Adrenal gland (tissue), 12 donors: ENCODE measurements around the gene EXOC4. TPM values are rescaled to one million over a fixed set of nuclear protein-coding genes. Genes with fewer than 3 reads are reported as not detected.
A peak's percentile ranks its signal among the peaks of the same experiment; 100 is the strongest.

Experiments used
- DNase-seq, 7 donors: peaks; one replicate each; pipeline ENCODE4 v3.0.0-alpha.2; 2019 to 2020
- H3K27ac ChIP-seq, 5 donors: fragments of 200-600 bp; sonication (generic) in 4 of 5; 1 replicate in 3 of 5; 2 replicates in 2 of 5; pipeline versions ENCODE4 v1.5.1 to v1.8.0; 2016 to 2020; ENCODE audit warnings: mild to moderate bottlenecking in 1 of 5
- H3K27me3 ChIP-seq: fragments of 200-600 bp; 2 replicates; pipeline ENCODE4 v1.8.0; 2021
- H3K36me3 ChIP-seq, 2 donors: fragments of 200-600 bp; replicated peaks in 1 of 2; 1 replicate in 1 of 2; 2 replicates in 1 of 2; pipeline versions ENCODE4 v1.5.1 to v1.8.0; 2018 to 2022
- H3K4me1 ChIP-seq, 2 donors: fragments of 200-600 bp; replicated peaks in 1 of 2; 1 replicate in 1 of 2; 2 replicates in 1 of 2; pipeline versions ENCODE4 v1.5.1 to v1.8.0; 2018 to 2021
- H3K4me3 ChIP-seq, 4 donors: fragments of 200-600 bp; sonication (generic) in 3 of 4; one replicate each; pipeline ENCODE4 v1.5.1; 2016 to 2018
- H3K9me3 ChIP-seq, 3 donors: fragments of 200-600 bp; sonication (generic) in 1 of 3; replicated peaks in 1 of 3; 1 replicate in 2 of 3; 2 replicates in 1 of 3; pipeline versions ENCODE4 v1.5.1 to v1.8.0; 2016 to 2021
- CTCF ChIP-seq, 6 experiments: fragments of 450-650 bp in 4 of 6; fragments of 200-600 bp in 2 of 6; sonication (generic) in 1 of 6; IDR thresholded peaks; 1 replicate in 5 of 6; 2 replicates in 1 of 6; pipeline versions ENCODE4 v1.5.1 to v1.8.0; 2016 to 2021; ENCODE audit warnings: antibody characterized with exemption in 6 of 6, mild to moderate bottlenecking in 2 of 6, moderate library complexity in 1 of 6
- POLR2A ChIP-seq, 2 donors: fragments of 450-650 bp; IDR thresholded peaks; one replicate each; pipeline ENCODE4 v1.6.1; 2017; ENCODE audit warnings: antibody characterized with exemption in 2 of 2, mild to moderate bottlenecking in 2 of 2, moderate library complexity in 1 of 2
- WGBS, 4 donors: extraction: QIAGEN DNeasy Blood & Tissue Kit in 2 of 4; methylation state at CpG; one replicate each; pipeline versions ENCODE4 v1.1.5 to v1.1.7; 2013 to 2017; 5-methylcytosine and 5-hydroxymethylcytosine counted together
- intact Hi-C, 2 donors: fragments of 100-400 bp; cut with DNase I; formaldehyde crosslinking; loops; one replicate each; pipeline versions ENCODE4 v1.14.1 to v1.15.0; 2022 to 2023
- polyA plus RNA-seq, 3 donors: library from polyadenylated mRNA; stranded (reverse); fragments of 200-250 nt in 2 of 3; fragments of 350-450 nt in 1 of 3; fragmentation: Illumina TruSeq in 1 of 3; extraction: RNeasy Lipid Tissue Mini Kit (QIAGEN cat#74804) in 1 of 3; gene quantifications; one replicate each; pipeline ENCODE4 v1.2.3, GENCODE V29; 2013 to 2014
- total RNA-seq, 9 donors: library from RNA; depleted of rRNA in 4 of 9; stranded (reverse); fragments of >200 nt in 4 of 9; fragments of 120-200 nt in 1 of 9; fragmentation: NEBNext Ultra II Directional in 1 of 9; extraction: Animal tissue kit (Norgen Biotek cat#: 25700) in 1 of 9; gene quantifications; one replicate each; pipeline versions ENCODE4 v1.1.0 to v1.2.4, GENCODE V29; 2013 to 2023
- donor health status: healthy with polysubstance abuse.
- donor health status: Bipolar disorder and iron deficiency.
- donor health status: DM: yes; HTN: yes; CAD: no.
- donor health status: DM: no; HTN: no; CAD: no.
- donor health status: DM: no; HTN: no; CAD: no.
- donor health status: DM: yes; HTN: yes; CAD: no.

EXOC4 gene
- total and polyA plus RNA-seq, 12 donors = 12.5 to 93.8 (median 67.4) TPM

DNA sequence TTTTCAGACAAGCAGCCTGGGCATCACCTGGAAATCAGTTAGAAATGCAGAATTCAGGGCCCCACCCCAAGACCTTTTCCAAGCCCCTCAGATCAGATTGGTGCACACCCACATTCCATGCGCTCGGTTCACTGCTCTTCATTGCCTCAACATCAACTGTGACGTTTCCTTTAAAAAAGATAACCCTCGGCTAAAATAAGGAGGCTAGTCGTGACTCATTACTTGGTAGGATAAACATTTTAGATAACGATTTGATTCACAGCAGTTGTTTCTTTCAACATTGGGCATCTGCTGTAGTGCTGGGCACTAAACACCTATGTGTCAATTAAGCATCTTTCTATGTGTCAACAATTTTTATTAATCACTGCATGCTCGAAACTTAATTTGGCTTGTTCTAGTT lies 683.2 kb downstream of the EXOC4 start:
- TF ChIP-seq POLR2A (IDR thresholded peaks at IDR 0.05) (no peak), CTCF (IDR thresholded peaks at IDR 0.05) (no peak)
- DNase-seq = no peak
- Histone ChIP-seq H3K4me3 (no peak overlapping the region), H3K36me3 (no peaks in the 10 kb centered on the region), H3K4me1 (peaks cover 0 to 8% of the 10 kb centered on the region in 2 donors), H3K27me3 (no peaks in the 10 kb centered on the region), H3K9me3 (no peaks in the 10 kb centered on the region), H3K27ac (no peak overlapping the region)
- intact Hi-C loops = no loop called here
- WGBS, 4 donors = 56 to 62% (median 60%) methylated on average over 7 of the region's 7 CpGs

DNA sequence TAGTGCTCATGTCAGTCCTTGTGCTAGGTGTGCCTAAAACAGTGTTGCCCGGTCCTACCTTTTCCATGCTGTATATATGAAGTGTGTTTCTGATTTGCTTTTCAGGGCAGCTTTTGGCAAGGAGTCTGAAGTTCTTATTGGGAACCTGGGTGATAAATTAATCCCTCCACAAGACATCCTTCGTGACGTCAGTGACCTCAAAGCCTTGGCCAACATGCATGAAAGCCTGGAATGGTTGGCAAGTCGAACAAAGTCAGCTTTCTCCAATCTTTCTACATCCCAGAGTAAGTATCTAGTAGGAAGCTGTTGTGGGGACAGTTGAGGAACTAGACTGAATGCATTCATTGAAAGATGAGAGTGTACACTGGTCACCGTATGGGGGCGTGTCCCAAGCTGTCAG lies 684.9 kb downstream of the EXOC4 start:
- no peaks in the 10 kb centered on the region for H3K36me3 ChIP-seq
- 86 to 89% (median 87%) methylated on average over 6 of the region's 6 CpGs for WGBS, 4 donors

GRCh38 chr7:133940368-133940767 lies 687.5 kb downstream of the EXOC4 start:
- Histone ChIP-seq H3K4me1 (peaks cover 0 to 7% of the 10 kb centered on the region in 2 donors), H3K36me3 (no peaks in the 10 kb centered on the region), H3K4me3 (no peak overlapping the region), H3K27me3 (no peaks in the 10 kb centered on the region), H3K27ac (no peak overlapping the region), H3K9me3 (no peaks in the 10 kb centered on the region)
- intact Hi-C loops = no loop called here
- DNase-seq = no peak
- TF ChIP-seq CTCF (IDR thresholded peaks at IDR 0.05) = no peak
- no peak for TF ChIP-seq POLR2A (IDR thresholded peaks at IDR 0.05)
- WGBS, 4 donors = 80 to 98% (median 91%) methylated on average over 1 of the region's 1 CpG

More for the DNA sequence above, 684.9 kb downstream of the EXOC4 start:
- Histone ChIP-seq H3K4me1 (peaks cover 0 to 15% of the 10 kb centered on the region in 2 donors), H3K4me3 (no peak overlapping the region), H3K27ac (no peak overlapping the region), H3K9me3 (no peaks in the 10 kb centered on the region), H3K27me3 (no peaks in the 10 kb centered on the region)
- DNase-seq = no peak
- TF ChIP-seq POLR2A (IDR thresholded peaks at IDR 0.05) (no peak), CTCF (IDR thresholded peaks at IDR 0.05) (no peak)
- intact Hi-C loops = no loop called here

- Histone ChIP-seq H3K4me3 (no peak overlapping the region), H3K9me3 (no peaks in the 10 kb centered on the region), H3K27ac (no peak overlapping the region), H3K27me3 (no peaks in the 10 kb centered on the region), H3K4me1 (peaks cover 0 to 7% of the 10 kb centered on the region in 2 donors), H3K36me3 (no peaks in the 10 kb centered on the region)
- WGBS, 4 donors = 40 to 56% (median 46%) methylated on average over 2 of the region's 2 CpGs
- peak in 1 of 7 donors; percentile 20 for DNase-seq
- intact Hi-C loops = no loop called here
- TF ChIP-seq CTCF (IDR thresholded peaks at IDR 0.05) (no peak), POLR2A (IDR thresholded peaks at IDR 0.05) (no peak)
Observed at GRCh38 chr7:133941496-133941895, 688.6 kb downstream of the EXOC4 start.
